ENCODE measurements around the gene KLHL2. TPM values are rescaled to one million over a fixed set of nuclear protein-coding genes. Genes with fewer than 3 reads are reported as not detected.
"Not testable (repeated sequence)": the region's sequence is repeated elsewhere in the genome, so short reads cannot be mapped to it uniquely, and the experiment has no call there.

Gene KLHL2
- total RNA-seq, 1 donor from 2014 or later: 22.1 TPM

GRCh38 chr4:165234766-165235165, 27.4 kb downstream of the KLHL2 start:
- Mint-ChIP-seq H3K4me3 (ENCODE audit: low read depth) (no peak overlapping the region), H3K9me3 (ENCODE audit: low read depth) (no peaks in the 10 kb centered on the region), H3K27ac (no peak overlapping the region), H3K36me3 (ENCODE audit: insufficient read depth) (peaks cover 7% of the 10 kb centered on the region), H3K4me1 (ENCODE audit: low read depth) (peaks cover 17% of the 10 kb centered on the region), H3K27me3 (no peaks in the 10 kb centered on the region)
- TF ChIP-seq, protein P1, sequence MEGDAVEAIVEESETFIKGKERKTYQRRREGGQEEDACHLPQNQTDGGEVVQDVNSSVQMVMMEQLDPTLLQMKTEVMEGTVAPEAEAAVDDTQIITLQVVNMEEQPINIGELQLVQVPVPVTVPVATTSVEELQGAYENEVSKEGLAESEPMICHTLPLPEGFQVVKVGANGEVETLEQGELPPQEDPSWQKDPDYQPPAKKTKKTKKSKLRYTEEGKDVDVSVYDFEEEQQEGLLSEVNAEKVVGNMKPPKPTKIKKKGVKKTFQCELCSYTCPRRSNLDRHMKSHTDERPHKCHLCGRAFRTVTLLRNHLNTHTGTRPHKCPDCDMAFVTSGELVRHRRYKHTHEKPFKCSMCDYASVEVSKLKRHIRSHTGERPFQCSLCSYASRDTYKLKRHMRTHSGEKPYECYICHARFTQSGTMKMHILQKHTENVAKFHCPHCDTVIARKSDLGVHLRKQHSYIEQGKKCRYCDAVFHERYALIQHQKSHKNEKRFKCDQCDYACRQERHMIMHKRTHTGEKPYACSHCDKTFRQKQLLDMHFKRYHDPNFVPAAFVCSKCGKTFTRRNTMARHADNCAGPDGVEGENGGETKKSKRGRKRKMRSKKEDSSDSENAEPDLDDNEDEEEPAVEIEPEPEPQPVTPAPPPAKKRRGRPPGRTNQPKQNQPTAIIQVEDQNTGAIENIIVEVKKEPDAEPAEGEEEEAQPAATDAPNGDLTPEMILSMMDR (IDR thresholded peaks at IDR 0.05; ENCODE audit: unreplicated experiment): no peak
- no peak for DNase-seq (ENCODE audit: low spot score, unreplicated experiment)

- not testable (repeated sequence) for DNase-seq (ENCODE audit: low spot score, unreplicated experiment); H3K27ac Mint-ChIP-seq; H3K27me3 Mint-ChIP-seq; H3K4me3 Mint-ChIP-seq (ENCODE audit: low read depth); H3K9me3 Mint-ChIP-seq (ENCODE audit: low read depth); H3K36me3 Mint-ChIP-seq (ENCODE audit: insufficient read depth)
- H3K4me1 Mint-ChIP-seq (ENCODE audit: low read depth): peaks cover 17% of the 10 kb centered on the region
Observed at GRCh38 chr4:165236852-165237251, 29.5 kb downstream of the KLHL2 start.

DNA sequence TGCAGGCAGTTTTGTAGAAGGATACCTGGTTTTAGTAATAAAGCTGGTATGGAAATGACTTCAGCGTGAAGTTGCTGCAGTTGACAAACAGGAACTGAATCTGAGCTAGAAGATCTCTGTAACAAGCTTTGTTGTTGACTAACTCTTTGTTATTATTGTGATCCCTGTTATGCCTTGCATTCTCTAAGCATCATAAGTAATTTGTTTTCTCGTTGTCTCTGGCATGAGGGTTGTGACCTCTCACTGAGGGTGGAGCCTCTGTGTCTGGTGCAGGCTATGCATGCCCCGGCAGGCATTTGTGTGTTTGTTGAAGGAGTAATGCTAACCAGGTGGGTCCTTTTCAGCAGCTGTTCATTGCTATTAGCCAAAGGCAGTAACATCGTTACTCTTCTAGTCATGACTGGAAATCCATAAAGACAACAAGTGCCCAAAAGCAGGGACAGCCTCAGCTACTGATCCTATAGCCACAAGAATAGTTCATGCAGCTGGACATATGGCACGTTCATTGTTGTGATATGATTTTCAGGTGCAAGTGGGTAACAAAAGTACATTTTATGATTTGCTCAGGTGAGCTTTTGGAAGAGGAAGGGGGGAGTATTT, 30.8 kb downstream of the KLHL2 start:
- H3K4me3 Mint-ChIP-seq (ENCODE audit: low read depth); DNase-seq (ENCODE audit: low spot score, unreplicated experiment); H3K9me3 Mint-ChIP-seq (ENCODE audit: low read depth); H3K27me3 Mint-ChIP-seq: not testable (repeated sequence)
- Mint-ChIP-seq H3K27ac (peak overlapping the region; percentile 77), H3K4me1 (ENCODE audit: low read depth) (peaks cover 17% of the 10 kb centered on the region), H3K36me3 (ENCODE audit: insufficient read depth) (peaks cover 11% of the 10 kb centered on the region)

GRCh38 chr4:165240761-165241160, 33.4 kb downstream of the KLHL2 start:
- H3K9me3 Mint-ChIP-seq (ENCODE audit: low read depth); DNase-seq (ENCODE audit: low spot score, unreplicated experiment); H3K27ac Mint-ChIP-seq; H3K27me3 Mint-ChIP-seq; H3K4me3 Mint-ChIP-seq (ENCODE audit: low read depth): not testable (repeated sequence)
- H3K4me1 Mint-ChIP-seq (ENCODE audit: low read depth): peaks cover 19% of the 10 kb centered on the region
- peaks cover 14% of the 10 kb centered on the region for H3K36me3 Mint-ChIP-seq (ENCODE audit: insufficient read depth)

DNA sequence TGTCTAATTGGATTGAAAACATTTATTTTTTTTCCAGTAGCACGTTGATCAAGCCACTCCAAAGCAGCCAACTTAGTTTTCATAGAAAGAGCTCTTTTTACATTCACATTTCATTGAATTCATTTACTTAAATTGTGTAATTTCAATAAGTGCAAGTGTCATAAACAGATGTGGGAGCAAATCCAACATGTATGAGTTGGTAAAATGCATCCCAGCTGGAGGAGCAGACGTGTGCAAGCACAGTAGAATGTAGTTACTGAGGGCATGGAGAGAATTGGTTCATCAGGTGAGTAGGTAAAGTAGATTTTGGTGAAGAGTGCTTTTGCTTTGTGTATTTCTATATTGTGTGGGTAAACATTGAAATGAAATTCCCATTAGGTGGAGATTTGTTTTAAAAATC, 36.8 kb downstream of the KLHL2 start:
- H3K36me3 Mint-ChIP-seq (ENCODE audit: insufficient read depth): peaks cover 16% of the 10 kb centered on the region
- not testable (repeated sequence) for H3K4me3 Mint-ChIP-seq (ENCODE audit: low read depth); H3K27ac Mint-ChIP-seq; H3K9me3 Mint-ChIP-seq (ENCODE audit: low read depth); H3K27me3 Mint-ChIP-seq; H3K4me1 Mint-ChIP-seq (ENCODE audit: low read depth); DNase-seq (ENCODE audit: low spot score, unreplicated experiment)

DNA sequence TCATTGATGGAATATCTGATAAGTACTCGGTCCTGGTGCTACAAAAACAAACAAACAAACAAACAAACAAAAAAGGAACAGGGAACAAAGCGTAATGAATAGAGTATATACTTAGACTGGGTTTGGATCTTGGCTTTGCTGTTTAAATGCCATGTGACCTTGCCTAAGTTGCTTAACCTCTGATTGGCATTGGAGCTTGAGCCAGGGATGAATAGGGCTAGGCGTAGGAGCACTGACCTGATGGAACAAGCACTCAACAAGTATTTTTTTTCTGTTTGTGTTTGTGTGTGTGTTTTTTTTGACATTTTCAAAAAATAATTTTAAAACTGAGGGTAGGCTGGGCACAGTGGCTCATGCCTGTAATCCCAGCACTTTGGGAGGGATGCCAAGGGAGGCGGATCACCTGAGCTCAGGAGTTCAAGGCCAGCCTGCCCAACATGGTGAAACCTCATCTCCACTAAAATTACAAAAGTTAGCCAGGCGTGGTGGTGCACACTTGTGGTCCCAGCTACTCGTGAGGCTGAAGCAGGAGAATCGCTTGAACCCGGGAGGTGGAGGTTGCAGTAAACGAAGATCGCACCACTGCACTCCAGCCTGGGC, 37.3 kb downstream of the KLHL2 start:
- H3K4me1 Mint-ChIP-seq (ENCODE audit: low read depth); H3K27ac Mint-ChIP-seq; H3K4me3 Mint-ChIP-seq (ENCODE audit: low read depth); H3K9me3 Mint-ChIP-seq (ENCODE audit: low read depth); DNase-seq (ENCODE audit: low spot score, unreplicated experiment); H3K27me3 Mint-ChIP-seq: not testable (repeated sequence)
- peaks cover 16% of the 10 kb centered on the region for H3K36me3 Mint-ChIP-seq (ENCODE audit: insufficient read depth)

DNA sequence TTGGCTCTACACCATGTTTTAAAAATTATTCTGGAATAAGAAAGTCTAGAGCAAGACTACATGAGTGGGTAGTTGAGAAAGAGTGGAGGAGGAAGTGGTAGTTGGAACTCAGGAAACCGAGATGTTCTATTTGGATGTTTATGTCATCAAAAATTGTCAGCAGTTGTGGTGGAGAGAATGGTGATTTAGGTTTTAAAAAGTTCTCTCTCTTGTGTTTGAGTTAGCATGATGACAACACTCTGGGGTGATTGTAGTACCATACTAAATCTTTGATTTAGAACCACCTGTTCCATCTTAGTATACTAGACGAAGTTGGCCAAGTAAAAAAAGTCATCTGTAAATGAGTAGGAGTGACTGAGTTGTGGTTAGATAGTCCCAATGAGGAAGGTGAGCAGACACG, 40.7 kb downstream of the KLHL2 start:
- no peak overlapping the region for H3K4me3 Mint-ChIP-seq (ENCODE audit: low read depth)
- no peaks in the 10 kb centered on the region for H3K9me3 Mint-ChIP-seq (ENCODE audit: low read depth)
- no peak overlapping the region for H3K27ac Mint-ChIP-seq
- H3K27me3 Mint-ChIP-seq: no peaks in the 10 kb centered on the region
- peaks cover 1% of the 10 kb centered on the region for H3K4me1 Mint-ChIP-seq (ENCODE audit: low read depth)
- no peak for DNase-seq (ENCODE audit: low spot score, unreplicated experiment)
- peaks cover 7% of the 10 kb centered on the region for H3K36me3 Mint-ChIP-seq (ENCODE audit: insufficient read depth)
- TF ChIP-seq, protein P1 (IDR thresholded peaks at IDR 0.05; ENCODE audit: unreplicated experiment): no peak

- not testable (repeated sequence) for H3K4me3 Mint-ChIP-seq (ENCODE audit: low read depth); H3K9me3 Mint-ChIP-seq (ENCODE audit: low read depth); H3K27ac Mint-ChIP-seq; H3K27me3 Mint-ChIP-seq; H3K36me3 Mint-ChIP-seq (ENCODE audit: insufficient read depth); H3K4me1 Mint-ChIP-seq (ENCODE audit: low read depth); DNase-seq (ENCODE audit: low spot score, unreplicated experiment)
Observed at GRCh38 chr4:165248904-165249303, 41.5 kb downstream of the KLHL2 start.

- not testable (repeated sequence) for H3K36me3 Mint-ChIP-seq (ENCODE audit: insufficient read depth); H3K27ac Mint-ChIP-seq; DNase-seq (ENCODE audit: low spot score, unreplicated experiment); H3K9me3 Mint-ChIP-seq (ENCODE audit: low read depth); H3K4me1 Mint-ChIP-seq (ENCODE audit: low read depth); H3K27me3 Mint-ChIP-seq; H3K4me3 Mint-ChIP-seq (ENCODE audit: low read depth)
Observed at GRCh38 chr4:165254771-165255170, 47.4 kb downstream of the KLHL2 start.

DNA sequence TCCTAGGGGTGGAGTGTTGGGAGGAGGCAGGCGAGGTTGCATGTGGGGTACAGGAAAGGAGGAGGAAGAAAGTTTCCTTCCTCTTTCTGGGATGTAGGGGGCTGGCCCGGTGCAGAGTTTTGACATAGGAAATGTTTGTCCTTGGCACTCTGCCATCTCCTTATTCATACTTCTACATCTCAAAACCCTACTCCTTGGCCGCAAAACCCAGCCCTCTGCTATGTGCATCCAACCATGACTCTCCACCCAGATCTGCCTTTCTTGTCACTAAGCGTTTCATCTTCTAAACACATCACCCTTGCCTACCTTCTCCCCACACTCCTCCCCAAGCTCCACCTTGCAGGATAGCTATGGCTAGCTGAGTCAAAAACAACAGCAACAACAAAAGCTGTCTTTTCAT, 48.1 kb downstream of the KLHL2 start:
- not testable (repeated sequence) for DNase-seq (ENCODE audit: low spot score, unreplicated experiment); H3K27me3 Mint-ChIP-seq; H3K27ac Mint-ChIP-seq; H3K4me1 Mint-ChIP-seq (ENCODE audit: low read depth); H3K4me3 Mint-ChIP-seq (ENCODE audit: low read depth); H3K9me3 Mint-ChIP-seq (ENCODE audit: low read depth); H3K36me3 Mint-ChIP-seq (ENCODE audit: insufficient read depth)

- H3K4me1 Mint-ChIP-seq (ENCODE audit: low read depth); H3K27me3 Mint-ChIP-seq; H3K9me3 Mint-ChIP-seq (ENCODE audit: low read depth); H3K36me3 Mint-ChIP-seq (ENCODE audit: insufficient read depth); H3K27ac Mint-ChIP-seq; DNase-seq (ENCODE audit: low spot score, unreplicated experiment); H3K4me3 Mint-ChIP-seq (ENCODE audit: low read depth): not testable (repeated sequence)
Observed at GRCh38 chr4:165256074-165256659, 48.8 kb downstream of the KLHL2 start.
